Panc1 (cell line): ENCODE data around the gene NFKBIB.

Source experiments
- CTCF ChIP-seq: fragments of 450-650 bp; IDR thresholded peaks from 2 replicates; pipeline ENCODE4 v1.5.1; 2017; ENCODE audit warnings: mild to moderate bottlenecking
- POLR2AphosphoS5 ChIP-seq: IDR thresholded peaks from 2 replicates; pipeline ENCODE4 v1.6.1; 2012; ENCODE audit warnings: mild to moderate bottlenecking, low read depth, low read length, moderate library complexity
- SIN3A ChIP-seq: IDR thresholded peaks from 2 replicates; pipeline ENCODE4 v1.6.1; 2012; ENCODE audit warnings: low read depth, mild to moderate bottlenecking, low read length, moderate library complexity, borderline replicate concordance; ENCODE audit not compliant: insufficient read depth
- TCF7L2 ChIP-seq: IDR thresholded peaks from 2 replicates; pipeline ENCODE4 v1.6.1; 2011; ENCODE audit warnings: mild to moderate bottlenecking, low read depth, low read length, inconsistent platforms
- TF ChIP-seq, protein P1 (sequence below), 2 experiments: IDR thresholded peaks; 2 replicates each; pipeline ENCODE4 v1.6.1; 2011 to 2012; ENCODE audit warnings: low read depth in 2 of 2, control low read depth in 1 of 2, low read length in 1 of 2, mild to moderate bottlenecking in 1 of 2, moderate library complexity in 1 of 2; ENCODE audit not compliant: insufficient read depth in 1 of 2

- TF ChIP-seq CTCF (no peak), POLR2AphosphoS5 (no peak; the same call in 1 of the 2 replicates), TCF7L2 (no peak), SIN3A (no peak)
- TF ChIP-seq, protein P1, sequence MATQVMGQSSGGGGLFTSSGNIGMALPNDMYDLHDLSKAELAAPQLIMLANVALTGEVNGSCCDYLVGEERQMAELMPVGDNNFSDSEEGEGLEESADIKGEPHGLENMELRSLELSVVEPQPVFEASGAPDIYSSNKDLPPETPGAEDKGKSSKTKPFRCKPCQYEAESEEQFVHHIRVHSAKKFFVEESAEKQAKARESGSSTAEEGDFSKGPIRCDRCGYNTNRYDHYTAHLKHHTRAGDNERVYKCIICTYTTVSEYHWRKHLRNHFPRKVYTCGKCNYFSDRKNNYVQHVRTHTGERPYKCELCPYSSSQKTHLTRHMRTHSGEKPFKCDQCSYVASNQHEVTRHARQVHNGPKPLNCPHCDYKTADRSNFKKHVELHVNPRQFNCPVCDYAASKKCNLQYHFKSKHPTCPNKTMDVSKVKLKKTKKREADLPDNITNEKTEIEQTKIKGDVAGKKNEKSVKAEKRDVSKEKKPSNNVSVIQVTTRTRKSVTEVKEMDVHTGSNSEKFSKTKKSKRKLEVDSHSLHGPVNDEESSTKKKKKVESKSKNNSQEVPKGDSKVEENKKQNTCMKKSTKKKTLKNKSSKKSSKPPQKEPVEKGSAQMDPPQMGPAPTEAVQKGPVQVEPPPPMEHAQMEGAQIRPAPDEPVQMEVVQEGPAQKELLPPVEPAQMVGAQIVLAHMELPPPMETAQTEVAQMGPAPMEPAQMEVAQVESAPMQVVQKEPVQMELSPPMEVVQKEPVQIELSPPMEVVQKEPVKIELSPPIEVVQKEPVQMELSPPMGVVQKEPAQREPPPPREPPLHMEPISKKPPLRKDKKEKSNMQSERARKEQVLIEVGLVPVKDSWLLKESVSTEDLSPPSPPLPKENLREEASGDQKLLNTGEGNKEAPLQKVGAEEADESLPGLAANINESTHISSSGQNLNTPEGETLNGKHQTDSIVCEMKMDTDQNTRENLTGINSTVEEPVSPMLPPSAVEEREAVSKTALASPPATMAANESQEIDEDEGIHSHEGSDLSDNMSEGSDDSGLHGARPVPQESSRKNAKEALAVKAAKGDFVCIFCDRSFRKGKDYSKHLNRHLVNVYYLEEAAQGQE (IDR thresholded peaks at IDR 0.05; ENCODE audit: insufficient read depth in 1 of 2, low read depth in 2 of 2, low read length in 1 of 2): peak in 1 of 2 experiments; percentile 16; a peak in 1 of 4 replicates
Measured at GRCh38 chr19:38953677-38954076, 53.9 kb downstream of the NFKBIB start.
